ENCODE data around the gene UEVLD.

GRCh38 chr11:18608376-18608775 is 19.8 kb upstream of the UEVLD start:
- no peak for TF ChIP-seq KAT8 (IDR thresholded peaks at IDR 0.05; ENCODE audit: low read depth)
- TF ChIP-seq MAX (CRISPR knock-in tag; IDR thresholded peaks at IDR 0.05) = no peak
- TF ChIP-seq PATZ1 (CRISPR knock-in tag; IDR thresholded peaks at IDR 0.05; ENCODE audit: borderline replicate concordance) = no peak
- no peak for TF ChIP-seq HMG20B (CRISPR knock-in tag; IDR thresholded peaks at IDR 0.05)
- no peak for TF ChIP-seq CREB5 (CRISPR knock-in tag; IDR thresholded peaks at IDR 0.05)
- TF ChIP-seq TOE1 (IDR thresholded peaks at IDR 0.05; ENCODE audit: borderline replicate concordance) = no peak
- TF ChIP-seq TOE1 (CRISPR knock-in tag; IDR thresholded peaks at IDR 0.05; ENCODE audit: borderline replicate concordance, low read depth) = no peak
- no peak for TF ChIP-seq GABPB1 (CRISPR knock-in tag; IDR thresholded peaks at IDR 0.05)
- no peak for TF ChIP-seq ADNP (tag; IDR thresholded peaks at IDR 0.05)
- TF ChIP-seq POLR2A (conservative IDR thresholded peaks at IDR 0.05) = no peak
- TF ChIP-seq NUFIP1 (IDR thresholded peaks at IDR 0.05; ENCODE audit: partially characterized antibody) = no peak
- TF ChIP-seq ZNF696 (CRISPR knock-in tag; conservative IDR thresholded peaks at IDR 0.05) = no peak
- TF ChIP-seq RBM17 (IDR thresholded peaks at IDR 0.05; ENCODE audit: borderline replicate concordance, low read depth, low read length) = no peak
- no peak for TF ChIP-seq HIVEP1 (CRISPR knock-in tag; IDR thresholded peaks at IDR 0.05)
- TF ChIP-seq ZNF449 (CRISPR knock-in tag; IDR thresholded peaks at IDR 0.05) = no peak
